ENCODE data around the gene STARD5. TPM values are rescaled to one million over a fixed set of nuclear protein-coding genes. Genes with fewer than 3 reads are reported as not detected.
A peak's percentile ranks its signal among the peaks of the same experiment; 100 is the strongest.

Gene STARD5
- total RNA-seq = 3.0 and 4.0 TPM in 2 replicates
- long read RNA-seq, partial matches to known transcripts = 0 of 6 reads
- long read RNA-seq, other reads (novel, unspliced or antisense) = 2 of 6 reads

- DNase-seq (ENCODE audit: low spot score, unreplicated experiment) = peak; percentile 97
- H3K27me3 Mint-ChIP-seq = peaks cover 17% of the 10 kb centered on the region
- peak within 1 kb of the TSS; percentile 98 for H3K4me3 Mint-ChIP-seq (ENCODE audit: low read depth)
- no peak for TF ChIP-seq CTCF (IDR thresholded peaks at IDR 0.05; ENCODE audit: unreplicated experiment)
- peaks cover 4% of the 10 kb centered on the region for H3K4me1 Mint-ChIP-seq (ENCODE audit: low read depth)
- no peaks in the 10 kb centered on the region for H3K9me3 Mint-ChIP-seq (ENCODE audit: low read depth)
- peak within 1 kb of the TSS; percentile 96 for H3K27ac Mint-ChIP-seq
- no peaks in the 10 kb centered on the region for H3K36me3 Mint-ChIP-seq (ENCODE audit: insufficient read depth)
These were observed at the start of gene STARD5 for GRCh38 chr15:81323944-81324881. TSS of gene STARD5 (minus strand) at chr15:81324141. CDS start at chr15:81324099, 42 bp downstream.

GRCh38 chr15:81373176-81373575, 49.2 kb upstream of the STARD5 start:
- H3K27ac Mint-ChIP-seq = no peak overlapping the region
- H3K4me3 Mint-ChIP-seq (ENCODE audit: low read depth) = no peak overlapping the region
- no peaks in the 10 kb centered on the region for H3K27me3 Mint-ChIP-seq
- DNase-seq (ENCODE audit: low spot score, unreplicated experiment) = no peak
- peaks cover 24% of the 10 kb centered on the region for H3K4me1 Mint-ChIP-seq (ENCODE audit: low read depth)
- no peaks in the 10 kb centered on the region for H3K36me3 Mint-ChIP-seq (ENCODE audit: insufficient read depth)
- TF ChIP-seq CTCF (IDR thresholded peaks at IDR 0.05; ENCODE audit: unreplicated experiment) = no peak
- no peaks in the 10 kb centered on the region for H3K9me3 Mint-ChIP-seq (ENCODE audit: low read depth)

- Mint-ChIP-seq H3K36me3 (ENCODE audit: insufficient read depth) (no peaks in the 10 kb centered on the region), H3K9me3 (ENCODE audit: low read depth) (no peaks in the 10 kb centered on the region), H3K27me3 (no peaks in the 10 kb centered on the region), H3K4me3 (ENCODE audit: low read depth) (no peak overlapping the region), H3K4me1 (ENCODE audit: low read depth) (peaks cover 24% of the 10 kb centered on the region), H3K27ac (no peak overlapping the region)
- TF ChIP-seq CTCF (IDR thresholded peaks at IDR 0.05; ENCODE audit: unreplicated experiment) = no peak
- DNase-seq (ENCODE audit: low spot score, unreplicated experiment) = no peak
These were observed 48.6 kb upstream of the STARD5 start for GRCh38 chr15:81372575-81372974.

- no peak overlapping the region for H3K27ac Mint-ChIP-seq
- H3K4me1 Mint-ChIP-seq (ENCODE audit: low read depth) = no peaks in the 10 kb centered on the region
- H3K4me3 Mint-ChIP-seq (ENCODE audit: low read depth) = no peak overlapping the region
- H3K36me3 Mint-ChIP-seq (ENCODE audit: insufficient read depth) = no peaks in the 10 kb centered on the region
- no peak for TF ChIP-seq CTCF (IDR thresholded peaks at IDR 0.05; ENCODE audit: unreplicated experiment)
- H3K27me3 Mint-ChIP-seq = no peaks in the 10 kb centered on the region
- DNase-seq (ENCODE audit: low spot score, unreplicated experiment) = no peak
- H3K9me3 Mint-ChIP-seq (ENCODE audit: low read depth) = peaks cover 4% of the 10 kb centered on the region
These were observed 40.0 kb upstream of the STARD5 start for GRCh38 chr15:81363718-81364500.

- Mint-ChIP-seq H3K9me3 (ENCODE audit: low read depth) (peaks cover 4% of the 10 kb centered on the region), H3K27me3 (no peaks in the 10 kb centered on the region), H3K4me1 (ENCODE audit: low read depth) (no peaks in the 10 kb centered on the region), H3K27ac (no peak overlapping the region), H3K4me3 (ENCODE audit: low read depth) (no peak overlapping the region), H3K36me3 (ENCODE audit: insufficient read depth) (no peaks in the 10 kb centered on the region)
- no peak for TF ChIP-seq CTCF (IDR thresholded peaks at IDR 0.05; ENCODE audit: unreplicated experiment)
- DNase-seq (ENCODE audit: low spot score, unreplicated experiment) = no peak
These were observed 39.3 kb upstream of the STARD5 start for GRCh38 chr15:81363276-81363675.

All from progenitor cell of endocrine pancreas (in vitro differentiated cells).